ENCODE measurements around the gene PM20D1.

The PM20D1 gene

DNA sequence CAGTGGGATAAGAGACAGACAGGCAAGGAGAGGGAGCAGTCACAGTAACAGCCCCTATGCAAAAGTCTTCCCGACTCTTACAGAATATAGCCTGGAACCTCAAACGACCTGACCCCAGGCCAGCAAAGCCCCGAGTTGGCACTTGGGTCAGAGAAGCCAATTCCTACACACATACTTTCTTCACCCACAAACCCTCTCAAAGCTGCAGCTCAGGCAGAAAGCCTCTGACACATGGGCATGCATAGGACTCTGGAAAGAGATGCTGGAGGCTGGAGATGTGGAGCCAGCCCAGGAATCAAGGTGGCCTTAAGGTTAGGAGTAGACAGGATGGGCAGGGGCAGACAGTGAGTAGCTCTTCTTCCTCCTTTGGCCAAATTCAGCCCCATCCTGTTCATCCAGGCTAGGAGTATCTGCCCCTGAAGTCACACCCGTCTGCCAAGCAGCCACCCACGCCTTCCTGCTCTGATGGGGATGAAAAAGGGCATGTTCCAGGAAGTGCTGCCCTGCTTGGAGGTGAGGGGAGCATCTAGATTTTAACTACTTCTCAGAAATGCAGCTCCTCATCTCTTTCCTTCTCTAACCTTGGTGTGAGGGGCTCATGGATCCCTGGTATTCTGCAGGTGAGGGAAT lies 44.7 kb downstream of the PM20D1 start:
- Mint-ChIP-seq H3K27ac (no peak overlapping the region), H3K36me3 (ENCODE audit: low read depth) (peaks cover 30% of the 10 kb centered on the region), H3K4me1 (peaks cover 46% of the 10 kb centered on the region), H3K27me3 (ENCODE audit: low read depth, poor library complexity) (peaks cover 5% of the 10 kb centered on the region), H3K9me3 (no peaks in the 10 kb centered on the region), H3K4me3 (no peak overlapping the region)
- DNase-seq: no peak
- TF ChIP-seq, protein P1, sequence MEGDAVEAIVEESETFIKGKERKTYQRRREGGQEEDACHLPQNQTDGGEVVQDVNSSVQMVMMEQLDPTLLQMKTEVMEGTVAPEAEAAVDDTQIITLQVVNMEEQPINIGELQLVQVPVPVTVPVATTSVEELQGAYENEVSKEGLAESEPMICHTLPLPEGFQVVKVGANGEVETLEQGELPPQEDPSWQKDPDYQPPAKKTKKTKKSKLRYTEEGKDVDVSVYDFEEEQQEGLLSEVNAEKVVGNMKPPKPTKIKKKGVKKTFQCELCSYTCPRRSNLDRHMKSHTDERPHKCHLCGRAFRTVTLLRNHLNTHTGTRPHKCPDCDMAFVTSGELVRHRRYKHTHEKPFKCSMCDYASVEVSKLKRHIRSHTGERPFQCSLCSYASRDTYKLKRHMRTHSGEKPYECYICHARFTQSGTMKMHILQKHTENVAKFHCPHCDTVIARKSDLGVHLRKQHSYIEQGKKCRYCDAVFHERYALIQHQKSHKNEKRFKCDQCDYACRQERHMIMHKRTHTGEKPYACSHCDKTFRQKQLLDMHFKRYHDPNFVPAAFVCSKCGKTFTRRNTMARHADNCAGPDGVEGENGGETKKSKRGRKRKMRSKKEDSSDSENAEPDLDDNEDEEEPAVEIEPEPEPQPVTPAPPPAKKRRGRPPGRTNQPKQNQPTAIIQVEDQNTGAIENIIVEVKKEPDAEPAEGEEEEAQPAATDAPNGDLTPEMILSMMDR (IDR thresholded peaks at IDR 0.05): no peak

DNA sequence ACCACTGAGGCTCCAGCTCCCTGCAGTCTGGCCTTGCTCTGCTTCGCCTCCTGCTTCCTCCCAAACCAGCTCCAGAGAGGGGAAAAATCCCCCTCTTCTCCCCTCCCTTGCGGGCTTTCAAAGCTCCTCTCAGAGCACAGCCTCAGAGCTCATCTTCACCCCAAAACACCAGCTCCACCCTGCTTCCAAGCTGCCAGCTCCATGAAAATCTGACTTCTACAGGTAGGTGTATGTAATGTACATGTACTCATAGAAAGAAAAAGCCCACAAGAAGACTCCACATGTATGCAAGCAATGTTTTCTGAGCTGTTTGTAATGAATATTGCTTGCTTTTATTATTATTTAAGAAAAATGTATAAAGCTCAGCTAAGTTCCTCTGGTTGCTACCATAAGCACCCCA lies 45.3 kb downstream of the PM20D1 start:
- TF ChIP-seq, protein P1 (IDR thresholded peaks at IDR 0.05): no peak
- Mint-ChIP-seq H3K4me3 (no peak overlapping the region), H3K4me1 (peaks cover 41% of the 10 kb centered on the region), H3K27ac (no peak overlapping the region), H3K27me3 (ENCODE audit: low read depth, poor library complexity) (peaks cover 5% of the 10 kb centered on the region), H3K36me3 (ENCODE audit: low read depth) (peaks cover 26% of the 10 kb centered on the region), H3K9me3 (no peaks in the 10 kb centered on the region)
- DNase-seq: no peak

DNA sequence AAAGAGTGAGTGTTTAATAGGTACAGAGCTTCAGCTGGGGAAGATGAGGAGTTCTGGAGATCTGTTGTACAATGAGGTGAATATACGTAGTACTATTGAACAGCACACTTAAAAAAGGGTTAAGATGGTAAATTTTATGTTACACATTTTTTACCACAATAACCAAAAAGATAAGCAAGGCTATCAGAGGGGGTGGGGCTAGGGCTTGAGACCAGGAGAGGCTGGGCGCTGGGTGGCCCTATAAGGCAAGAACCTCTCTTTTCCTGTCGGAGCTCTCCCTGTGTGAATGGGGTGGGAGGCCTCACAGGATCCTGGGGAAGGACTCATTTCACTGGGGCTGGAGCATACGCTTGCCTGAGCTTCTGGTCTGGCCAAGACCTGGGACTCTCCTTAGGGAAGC lies 45.9 kb downstream of the PM20D1 start:
- Mint-ChIP-seq H3K36me3 (ENCODE audit: low read depth) (peaks cover 20% of the 10 kb centered on the region), H3K4me3 (no peak overlapping the region), H3K27me3 (ENCODE audit: low read depth, poor library complexity) (peaks cover 5% of the 10 kb centered on the region), H3K27ac (no peak overlapping the region), H3K4me1 (peaks cover 35% of the 10 kb centered on the region), H3K9me3 (no peaks in the 10 kb centered on the region)
- TF ChIP-seq, protein P1 (IDR thresholded peaks at IDR 0.05): no peak
- no peak for DNase-seq

DNA sequence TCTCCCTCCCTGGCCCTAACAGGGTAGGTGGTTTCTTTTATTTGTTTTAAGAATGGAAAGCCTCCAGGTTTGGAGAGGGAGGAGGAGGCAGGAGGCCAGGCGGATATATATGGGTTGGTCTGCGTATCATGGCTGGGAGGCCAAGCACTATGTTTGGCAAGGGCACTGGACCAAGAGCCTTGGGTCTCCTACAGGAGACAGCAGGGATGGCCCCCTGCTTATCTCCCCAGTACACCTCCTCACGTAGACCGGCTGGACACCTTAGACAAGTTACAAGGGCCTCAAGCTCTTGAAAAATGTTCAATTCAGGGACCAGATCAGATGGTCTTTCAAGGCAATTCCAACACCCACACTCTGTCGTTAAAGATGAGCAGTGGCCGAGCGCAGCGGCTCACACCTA lies 47.9 kb downstream of the PM20D1 start:
- DNase-seq: no peak
- Mint-ChIP-seq H3K4me3 (no peak overlapping the region), H3K9me3 (no peaks in the 10 kb centered on the region), H3K27ac (no peak overlapping the region), H3K36me3 (ENCODE audit: low read depth) (peaks cover 22% of the 10 kb centered on the region), H3K4me1 (peaks cover 21% of the 10 kb centered on the region), H3K27me3 (ENCODE audit: low read depth, poor library complexity) (peaks cover 5% of the 10 kb centered on the region)
- TF ChIP-seq, protein P1 (IDR thresholded peaks at IDR 0.05): no peak

DNA sequence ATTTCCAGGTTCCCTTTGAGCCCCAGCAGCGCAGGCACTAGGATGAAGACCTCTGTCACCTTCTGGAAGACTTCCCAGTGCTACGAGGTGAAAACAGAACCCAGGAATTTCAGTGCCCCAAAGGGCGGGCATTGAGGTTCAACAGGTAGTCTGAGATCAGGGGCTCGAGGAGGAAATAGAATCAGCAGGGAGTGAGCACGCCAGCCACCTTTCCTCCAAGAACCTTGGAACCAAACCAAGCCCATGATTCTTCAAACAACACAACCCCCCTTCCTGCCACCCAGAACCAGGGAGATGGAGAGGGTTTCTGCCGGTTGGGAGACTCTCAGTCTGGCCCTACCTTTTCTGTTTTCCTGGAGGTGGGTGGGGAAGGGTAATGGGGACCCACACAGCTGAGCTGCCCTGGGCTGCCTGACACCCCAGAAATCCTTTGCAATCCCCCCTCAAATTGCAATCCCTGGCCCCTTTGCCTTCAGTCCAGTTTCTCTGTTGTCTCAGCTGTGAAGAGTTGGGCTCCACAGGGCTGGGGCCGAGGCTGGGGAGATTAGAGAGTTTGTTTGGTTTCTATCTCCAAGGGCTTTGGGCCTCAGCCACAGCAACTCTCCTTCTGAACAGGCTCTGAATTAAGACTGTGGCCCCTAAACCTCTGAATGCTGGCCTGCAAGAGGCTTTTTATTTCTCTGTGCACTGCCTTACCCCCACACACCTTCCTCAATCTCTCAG lies 48.8 kb downstream of the PM20D1 start:
- no peak overlapping the region for H3K4me3 Mint-ChIP-seq
- H3K9me3 Mint-ChIP-seq: no peaks in the 10 kb centered on the region
- no peak for DNase-seq
- H3K36me3 Mint-ChIP-seq (ENCODE audit: low read depth): peaks cover 28% of the 10 kb centered on the region
- TF ChIP-seq, protein P1 (IDR thresholded peaks at IDR 0.05): no peak
- peaks cover 5% of the 10 kb centered on the region for H3K27me3 Mint-ChIP-seq (ENCODE audit: low read depth, poor library complexity)
- H3K4me1 Mint-ChIP-seq: peaks cover 17% of the 10 kb centered on the region
- H3K27ac Mint-ChIP-seq: peak overlapping the region; percentile 52

DNA sequence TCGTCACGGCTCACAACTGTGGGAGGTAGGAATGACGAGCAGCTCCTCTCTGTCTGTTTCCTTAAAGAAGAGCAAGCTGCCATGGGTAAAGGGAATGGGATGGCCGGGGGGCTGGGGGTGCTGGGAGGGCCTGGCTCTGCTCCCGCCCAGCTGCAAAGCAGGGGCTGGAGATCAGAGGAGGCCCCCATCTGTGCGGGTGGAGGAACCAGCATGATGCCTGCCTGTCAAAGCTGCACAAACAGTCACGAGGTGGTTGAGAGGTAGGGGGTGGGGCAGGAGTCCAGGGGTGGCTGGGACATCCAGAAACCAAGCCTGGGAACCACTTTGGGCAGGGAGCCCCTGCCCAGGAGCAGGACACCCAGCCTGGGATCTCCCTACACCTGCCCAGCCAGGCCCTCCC lies 49.5 kb downstream of the PM20D1 start:
- no peak for DNase-seq
- H3K27me3 Mint-ChIP-seq (ENCODE audit: low read depth, poor library complexity): peaks cover 5% of the 10 kb centered on the region
- H3K36me3 Mint-ChIP-seq (ENCODE audit: low read depth): peaks cover 28% of the 10 kb centered on the region
- no peaks in the 10 kb centered on the region for H3K9me3 Mint-ChIP-seq
- H3K27ac Mint-ChIP-seq: no peak overlapping the region
- H3K4me3 Mint-ChIP-seq: no peak overlapping the region
- TF ChIP-seq, protein P1 (IDR thresholded peaks at IDR 0.05): no peak
- H3K4me1 Mint-ChIP-seq: peaks cover 12% of the 10 kb centered on the region
